Measurements from ENCODE around the gene EIF4EBP2. TPM values are rescaled to one million over a fixed set of nuclear protein-coding genes. Genes with fewer than 3 reads are reported as not detected.

Gene EIF4EBP2
- total RNA-seq = 20.8 and 32.1 TPM in 2 replicates

GRCh38 chr10:70404036-70404786, at the start of gene EIF4EBP2:
Gene EIF4EBP2 (plus strand): TSS chr10:70404145. CDS start chr10:70404402, 257 bp downstream.

GRCh38 chr10:70441161-70441894, 37.4 kb downstream of the EIF4EBP2 start, which contains the start of gene NODAL:
Gene NODAL (minus strand): TSS chr10:70441681. CDS start chr10:70441667, 14 bp downstream.

Other genes with a start within 250 kb of the EIF4EBP2 start
- 88.8 and 96.4 TPM in 2 replicates for gene SAR1A, start 233.6 kb upstream of the EIF4EBP2 start, total RNA-seq
- 160 and 209 TPM in 2 replicates for gene PPA1, start 170.7 kb upstream of the EIF4EBP2 start, total RNA-seq
- gene NPFFR1, start 120.1 kb upstream of the EIF4EBP2 start, total RNA-seq = not detected in 2 replicates
- 20.4 and 22.2 TPM in 2 replicates for gene LRRC20, start 21.5 kb upstream of the EIF4EBP2 start, total RNA-seq
- not detected in 2 replicates for gene NODAL, start 37.5 kb downstream of the EIF4EBP2 start, total RNA-seq
- gene PALD1, start 74.6 kb downstream of the EIF4EBP2 start, total RNA-seq = under 0.01 TPM in 2 replicates
- not detected in 2 replicates for gene PRF1, start 198.6 kb downstream of the EIF4EBP2 start, total RNA-seq